CD4-positive, alpha-beta T cell (primary cell): ENCODE results near the gene APLP1. TPM values are rescaled to one million over a fixed set of nuclear protein-coding genes. Genes with fewer than 3 reads are reported as not detected.

Experiments
- ATAC-seq: fragments of 200-7000 bp; cut with Tn5 transposase; one replicate; pipeline ENCODE4 v1.10.0; 2022; ENCODE audit warnings: mild to moderate bottlenecking; ENCODE audit not compliant: poor library complexity
- CTCF ChIA-PET: fragments of 350-600 bp; sonication (Branson Sonifier 250); formaldehyde crosslinking; loops from one replicate; lab custom pipeline; 2021; ENCODE audit warnings: antibody characterized with exemption, inconsistent platforms; lab: Charles Lee
- POLR2A ChIA-PET: fragments of 350-600 bp; sonication (Branson Sonifier 250); formaldehyde crosslinking; loops from one replicate; lab custom pipeline; 2021; ENCODE audit warnings: antibody characterized with exemption, inconsistent platforms; lab: Charles Lee
- DNase-seq, 14 experiments: peaks; one replicate each; pipeline ENCODE4 v3.0.0-alpha.2; 2013 to 2020; ENCODE audit warnings: mixed read lengths in 2 of 14
- H3K27ac ChIP-seq, 2 donors: one replicate each; pipeline versions ENCODE4 v1.5.1 to v1.7.0; 2013; ENCODE audit warnings: low read length in 2 of 2, low read depth in 1 of 2, mild to moderate bottlenecking in 1 of 2
- H3K27me3 ChIP-seq, 2 experiments: 1 replicate in 1 of 2; 2 replicates in 1 of 2; pipeline versions ENCODE4 v1.6.1 to v1.7.0; 2013; ENCODE audit warnings: low read length in 2 of 2, control low read depth in 1 of 2, mild to moderate bottlenecking in 1 of 2, moderate library complexity in 1 of 2; ENCODE audit not compliant: insufficient read depth in 2 of 2, control insufficient read depth in 1 of 2
- H3K36me3 ChIP-seq: one replicate; pipeline ENCODE4 v1.6.1; 2013; ENCODE audit warnings: low read length, control low read depth; ENCODE audit not compliant: insufficient read depth
- H3K4me1 ChIP-seq: one replicate; pipeline ENCODE4 v1.6.1; 2013; ENCODE audit warnings: low read length, control low read depth; ENCODE audit not compliant: insufficient read depth
- H3K4me3 ChIP-seq: one replicate; pipeline ENCODE4 v1.5.1; 2013; ENCODE audit warnings: mild to moderate bottlenecking, low read length, moderate library complexity
- H3K9me3 ChIP-seq, 2 experiments: 1 replicate in 1 of 2; 2 replicates in 1 of 2; pipeline versions ENCODE4 v1.6.1 to v1.7.0; 2013; ENCODE audit warnings: low read length in 2 of 2, mild to moderate bottlenecking in 2 of 2, control low read depth in 1 of 2, moderate library complexity in 1 of 2; ENCODE audit not compliant: control insufficient read depth in 1 of 2, insufficient read depth in 1 of 2
- H3K27ac Mint-ChIP-seq: one replicate; pipeline ENCODE4 v1.8.0; 2020; ENCODE audit warnings: mixed read lengths
- H3K27me3 Mint-ChIP-seq: one replicate; pipeline ENCODE4 v1.8.0; 2021; ENCODE audit warnings: mixed read lengths
- H3K36me3 Mint-ChIP-seq: one replicate; pipeline ENCODE4 v1.8.0; 2021; ENCODE audit warnings: low read depth, mixed read lengths
- H3K4me1 Mint-ChIP-seq: one replicate; pipeline ENCODE4 v1.8.0; 2021; ENCODE audit warnings: low read depth, mixed read lengths
- H3K4me3 Mint-ChIP-seq: one replicate; pipeline ENCODE4 v1.8.0; 2020; ENCODE audit warnings: mild to moderate bottlenecking, mixed read lengths
- H3K9me3 Mint-ChIP-seq: one replicate; pipeline ENCODE4 v1.8.0; 2020; ENCODE audit warnings: mixed read lengths
- CTCF ChIP-seq: fragments of 200-600 bp; IDR thresholded peaks from one replicate; pipeline ENCODE4 v1.8.0; 2022; ENCODE audit warnings: antibody characterized with exemption, mild to moderate bottlenecking
- intact Hi-C, 2 experiments: fragments of 100-400 bp; cut with DNase I in 1 of 2; cut with micrococcal nuclease in 1 of 2; formaldehyde crosslinking; loops; one replicate each; pipeline versions ENCODE4 v1.15.1 to v1.9.0; 2023 to 2025; cut with DNase I, micrococcal nuclease
- total RNA-seq, 174 experiments: library from RNA in 2 of 174; stranded (reverse) in 2 of 174; gene quantifications; one replicate each; pipeline ENCODE4 v1.2.3 and lab custom pipeline; 2021 to 2026

The APLP1 gene
- total RNA-seq, 2 experiments from 2014 or later = not detected

- CTCF ChIA-PET = no interaction called here
- Mint-ChIP-seq H3K9me3 (no peaks in the 10 kb centered on the region), H3K4me3 (no peak overlapping the region), H3K27me3 (no peaks in the 10 kb centered on the region), H3K4me1 (no peaks in the 10 kb centered on the region), H3K36me3 (no peaks in the 10 kb centered on the region), H3K27ac (no peak overlapping the region)
- Histone ChIP-seq H3K4me3 (no peak overlapping the region), H3K27ac (no peak overlapping the region), H3K9me3 (peaks cover 6 to 8% of the 10 kb centered on the region in 2 experiments), H3K27me3 (no peaks in the 10 kb centered on the region), H3K36me3 (no peaks in the 10 kb centered on the region), H3K4me1 (no peaks in the 10 kb centered on the region)
- no peak for DNase-seq
- intact Hi-C loops = no loop called here
- POLR2A ChIA-PET = no interaction called here
- no peak for ATAC-seq
- TF ChIP-seq CTCF = no peak
Measured at GRCh38 chr19:35921012-35921411, 52.6 kb downstream of the APLP1 start.

GRCh38 chr19:35925501-35925900, 57.1 kb downstream of the APLP1 start:
- no peak overlapping the region for H3K4me3 Mint-ChIP-seq
- ChIA-PET CTCF (interaction anchor here (0.9 kb wide), 1 partner anchor 43 kb away, joined by 3 read pairs; no protein-coding TSS in a partner anchor), POLR2A (interaction anchor here (2.1 kb wide), 1 partner anchor 25 kb away, joined by 10 read pairs; the partner anchor contains the start of gene NFKBID)
- DNase-seq (no peak), ATAC-seq (no peak)
- H3K27me3 Mint-ChIP-seq = no peaks in the 10 kb centered on the region
- intact Hi-C loops = no loop called here
- Histone ChIP-seq H3K9me3 (peaks cover 6 to 8% of the 10 kb centered on the region in 2 experiments), H3K4me3 (no peak overlapping the region), H3K27me3 (no peaks in the 10 kb centered on the region), H3K4me1 (peaks cover 21% of the 10 kb centered on the region), H3K27ac (no peak overlapping the region), H3K36me3 (no peaks in the 10 kb centered on the region)
- H3K27ac Mint-ChIP-seq = no peak overlapping the region
- no peak for TF ChIP-seq CTCF
- H3K9me3 Mint-ChIP-seq = no peaks in the 10 kb centered on the region
- peaks cover 14% of the 10 kb centered on the region for H3K4me1 Mint-ChIP-seq
- H3K36me3 Mint-ChIP-seq = no peaks in the 10 kb centered on the region

- Mint-ChIP-seq H3K9me3 (no peaks in the 10 kb centered on the region), H3K27me3 (no peaks in the 10 kb centered on the region), H3K36me3 (no peaks in the 10 kb centered on the region), H3K4me1 (peaks cover 30% of the 10 kb centered on the region), H3K4me3 (no peak overlapping the region), H3K27ac (peak overlapping the region; percentile 66)
- DNase-seq (peak in 1 of 14 experiments; percentile 35), ATAC-seq (no peak)
- no peak for TF ChIP-seq CTCF
- Histone ChIP-seq H3K27me3 (no peaks in the 10 kb centered on the region), H3K9me3 (peaks cover 6 to 8% of the 10 kb centered on the region in 2 experiments), H3K36me3 (no peaks in the 10 kb centered on the region), H3K4me1 (peaks cover 35% of the 10 kb centered on the region), H3K27ac (peak overlapping the region in 1 of 2 donors; percentile 17), H3K4me3 (no peak overlapping the region)
- ChIA-PET CTCF (interaction anchor here (1.2 to 1.9 kb wide), 2 partner anchors 10 to 47 kb away, joined by 3 to 13 read pairs; no protein-coding TSS in a partner anchor), POLR2A (interaction anchor here (0.7 to 2.1 kb wide), 3 partner anchors 25 to 31 kb away, joined by 3 to 18 read pairs (median 4); no protein-coding TSS in a partner anchor)
- intact Hi-C loops = no loop called here
Measured at GRCh38 chr19:35928507-35928906, 60.1 kb downstream of the APLP1 start.

Other genes with a start within 250 kb of the APLP1 start
- 10 to 100 TPM; 45.7 to 48.8 TPM for gene RBM42, start 239.5 kb upstream of the APLP1 start, total RNA-seq
- under 1 TPM; 0.58 to 0.59 TPM for gene ETV2, start 226.8 kb upstream of the APLP1 start, total RNA-seq
- 100 to 1,000 TPM; 136 to 144 TPM for gene COX6B1, start 220.3 kb upstream of the APLP1 start, total RNA-seq
- under 1 TPM; 0.36 to 0.47 TPM for gene UPK1A, start 202.1 kb upstream of the APLP1 start, total RNA-seq
- gene ZBTB32, start 164.0 kb upstream of the APLP1 start, total RNA-seq = 1 to 10 TPM; 2.2 to 3.3 TPM
- 10 to 100 TPM; 59.4 to 59.7 TPM for gene KMT2B, start 150.6 kb upstream of the APLP1 start, total RNA-seq
- 10 to 100 TPM; 40.3 to 43.1 TPM for gene IGFLR1, start 126.1 kb upstream of the APLP1 start, total RNA-seq
- 10 to 100 TPM; 74.6 to 85.8 TPM for gene U2AF1L4, start 123.2 kb upstream of the APLP1 start, total RNA-seq
- 1 to 10 TPM; 7.3 to 9.4 TPM for gene PSENEN, start 122.9 kb upstream of the APLP1 start, total RNA-seq
- gene LIN37, start 120.0 kb upstream of the APLP1 start, total RNA-seq = 1 to 10 TPM; 4.8 to 6.0 TPM
- gene HSPB6, start 111.5 kb upstream of the APLP1 start, total RNA-seq = not detected
- gene PROSER3, start 110.4 kb upstream of the APLP1 start, total RNA-seq = 10 to 100 TPM; 19.4 to 22.6 TPM
- gene ARHGAP33, start 93.0 kb upstream of the APLP1 start, total RNA-seq = 10 to 100 TPM; 16.4 to 19.5 TPM
- gene PRODH2, start 55.7 kb upstream of the APLP1 start, total RNA-seq = not detected
- gene NPHS1, start 16.1 kb upstream of the APLP1 start, total RNA-seq = not detected
- gene KIRREL2, start 11.7 kb upstream of the APLP1 start, total RNA-seq = under 1 TPM in 1 of 2 experiments, not detected in 1; 0.14 TPM
- gene NFKBID, start 32.0 kb downstream of the APLP1 start, total RNA-seq = 10 to 100 TPM; 26.5 to 30.1 TPM
- gene HCST, start 34.0 kb downstream of the APLP1 start, total RNA-seq = 10 to 100 TPM; 72.4 to 78.6 TPM
- gene TYROBP, start 39.7 kb downstream of the APLP1 start, total RNA-seq = 1 to 10 TPM; 6.0 to 7.6 TPM
- gene LRFN3, start 67.8 kb downstream of the APLP1 start, total RNA-seq = 1 to 10 TPM; 4.2 to 4.5 TPM
- gene SDHAF1, start 126.6 kb downstream of the APLP1 start, total RNA-seq = 1 to 10 TPM; 4.3 to 5.4 TPM
- gene SYNE4, start 140.2 kb downstream of the APLP1 start, total RNA-seq = 1 to 10 TPM; 1.6 TPM
- gene ALKBH6, start 145.6 kb downstream of the APLP1 start, total RNA-seq = 10 to 100 TPM; 38.1 to 41.8 TPM
- gene CLIP3, start 164.3 kb downstream of the APLP1 start, total RNA-seq = under 1 TPM; 0.47 to 0.85 TPM
- under 1 TPM; 0.38 to 0.53 TPM for gene THAP8, start 185.7 kb downstream of the APLP1 start, total RNA-seq
- 1 to 10 TPM; 2.0 to 2.6 TPM for gene WDR62, start 186.3 kb downstream of the APLP1 start, total RNA-seq
- gene OVOL3, start 242.6 kb downstream of the APLP1 start, total RNA-seq = not detected
- gene POLR2I, start 246.3 kb downstream of the APLP1 start, total RNA-seq = 10 to 100 TPM; 29.2 to 31.1 TPM
- 10 to 100 TPM; 67.5 to 68.0 TPM for gene TBCB, start 246.9 kb downstream of the APLP1 start, total RNA-seq